GM19468 (cell line): ENCODE measurements around the gene LPCAT2.

ENCODE experiments used
- ATAC-seq: cut with Tn5 transposase; IDR thresholded peaks from one replicate; pipeline ENCODE4 v1.9.1; 2021; ENCODE audit warnings: mild to moderate bottlenecking, moderate library complexity, moderate number of reproducible peaks; ENCODE audit not compliant: unreplicated experiment; ENCODE audit errors: extremely low read depth

Gene LPCAT2

DNA sequence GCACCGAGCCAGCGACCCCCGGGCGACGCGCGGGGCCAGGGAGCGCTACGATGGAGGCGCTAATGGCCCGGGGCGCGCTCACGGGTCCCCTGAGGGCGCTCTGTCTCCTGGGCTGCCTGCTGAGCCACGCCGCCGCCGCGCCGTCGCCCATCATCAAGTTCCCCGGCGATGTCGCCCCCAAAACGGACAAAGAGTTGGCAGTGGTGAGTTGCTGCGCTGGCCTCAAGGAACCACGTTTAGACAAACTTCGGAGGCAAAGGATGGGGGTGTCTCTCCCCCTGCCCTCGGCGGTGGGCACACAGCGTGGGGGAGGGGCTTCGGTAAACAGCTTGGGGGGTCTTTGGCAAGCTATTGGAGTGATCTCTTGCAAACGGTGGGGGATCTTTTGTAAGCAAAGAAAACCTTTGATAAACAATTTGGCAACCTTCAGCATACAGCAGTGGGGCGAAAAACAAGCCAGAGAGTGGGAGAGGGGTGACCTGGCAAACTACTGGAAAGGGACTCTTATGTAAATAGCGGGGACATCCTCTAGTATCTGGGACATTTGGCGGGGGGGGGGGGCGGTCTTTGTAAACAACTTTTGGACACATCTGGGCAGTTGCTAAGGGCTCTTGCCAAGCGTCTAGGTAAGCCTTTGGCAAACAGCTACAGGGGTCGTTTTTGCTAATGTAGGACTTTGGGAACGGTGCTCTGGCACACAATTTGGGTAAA, 29.3 kb upstream of the LPCAT2 start:
- ATAC-seq, result no peak

GRCh38 chr16:55480228-55480655, 28.6 kb upstream of the LPCAT2 start:
- no peak for ATAC-seq

GRCh38 chr16:55481023-55481422, 27.8 kb upstream of the LPCAT2 start:
- ATAC-seq, result no peak

GRCh38 chr16:55482056-55482455, 26.8 kb upstream of the LPCAT2 start:
- ATAC-seq, result no peak

- ATAC-seq, result no peak
These were observed 21.6 kb upstream of the LPCAT2 start for GRCh38 chr16:55487048-55487803.

DNA sequence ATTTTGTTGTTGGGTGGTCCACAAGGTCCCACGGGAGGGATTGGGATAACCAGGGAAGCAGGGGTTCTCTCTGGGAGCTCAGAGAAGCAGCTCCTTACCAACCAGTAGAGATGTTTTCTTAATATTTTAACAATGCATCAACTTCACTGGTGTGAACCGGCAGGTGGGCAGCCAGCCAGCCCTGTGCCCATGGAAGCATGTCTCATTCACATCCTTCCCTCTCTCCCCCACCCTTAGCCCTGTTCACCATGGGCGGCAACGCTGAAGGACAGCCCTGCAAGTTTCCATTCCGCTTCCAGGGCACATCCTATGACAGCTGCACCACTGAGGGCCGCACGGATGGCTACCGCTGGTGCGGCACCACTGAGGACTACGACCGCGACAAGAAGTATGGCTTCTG, 20.6 kb upstream of the LPCAT2 start:
- ATAC-seq, result no peak

- ATAC-seq, result no peak
These were observed 19.5 kb upstream of the LPCAT2 start for GRCh38 chr16:55489119-55489955.

DNA sequence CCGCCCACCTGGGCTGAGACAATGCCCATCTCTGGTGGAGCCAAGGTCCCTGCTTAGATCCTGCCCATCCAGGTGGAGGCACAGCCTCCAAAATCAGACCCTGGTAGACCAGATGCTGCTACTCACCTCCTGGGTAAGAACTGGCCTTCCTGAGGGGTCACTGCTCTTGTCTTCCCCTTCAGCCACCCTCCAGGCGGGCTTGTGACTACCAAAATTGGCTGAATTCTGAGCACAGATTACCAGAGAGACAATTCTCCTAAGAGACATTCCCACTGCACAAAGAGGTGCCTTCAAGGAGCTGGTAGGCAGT, 19.0 kb upstream of the LPCAT2 start:
- no peak for ATAC-seq

- ATAC-seq, result no peak
These were observed 18.6 kb upstream of the LPCAT2 start for GRCh38 chr16:55490301-55490700.

GRCh38 chr16:55491691-55492090, 17.2 kb upstream of the LPCAT2 start:
- no peak for ATAC-seq

DNA sequence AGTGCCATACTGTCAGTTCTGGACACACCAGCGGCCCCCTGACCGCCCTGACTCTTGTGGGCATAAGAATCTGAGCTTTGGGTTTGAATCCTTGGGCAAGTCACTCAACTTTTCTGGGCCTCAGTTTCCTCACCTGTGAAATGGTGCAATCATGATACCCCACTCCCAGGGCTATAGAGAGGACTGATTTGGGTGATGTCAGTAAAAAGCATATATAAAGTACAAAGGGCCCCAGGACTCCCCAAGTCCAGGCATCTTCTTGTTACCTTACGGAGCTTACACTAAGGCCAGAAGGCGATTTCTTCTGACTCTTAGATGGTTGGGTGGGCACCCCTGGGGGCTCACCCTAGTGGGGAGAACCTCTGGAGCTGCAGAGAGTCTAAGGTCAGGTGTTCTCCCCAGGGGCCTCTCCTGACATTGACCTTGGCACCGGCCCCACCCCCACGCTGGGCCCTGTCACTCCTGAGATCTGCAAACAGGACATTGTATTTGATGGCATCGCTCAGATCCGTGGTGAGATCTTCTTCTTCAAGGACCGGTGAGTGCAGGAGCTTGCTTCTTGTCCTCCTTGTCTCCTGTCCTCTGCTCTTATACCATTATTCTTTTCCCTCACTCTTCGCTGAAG, 16.0 kb upstream of the LPCAT2 start:
- ATAC-seq, result no peak

DNA sequence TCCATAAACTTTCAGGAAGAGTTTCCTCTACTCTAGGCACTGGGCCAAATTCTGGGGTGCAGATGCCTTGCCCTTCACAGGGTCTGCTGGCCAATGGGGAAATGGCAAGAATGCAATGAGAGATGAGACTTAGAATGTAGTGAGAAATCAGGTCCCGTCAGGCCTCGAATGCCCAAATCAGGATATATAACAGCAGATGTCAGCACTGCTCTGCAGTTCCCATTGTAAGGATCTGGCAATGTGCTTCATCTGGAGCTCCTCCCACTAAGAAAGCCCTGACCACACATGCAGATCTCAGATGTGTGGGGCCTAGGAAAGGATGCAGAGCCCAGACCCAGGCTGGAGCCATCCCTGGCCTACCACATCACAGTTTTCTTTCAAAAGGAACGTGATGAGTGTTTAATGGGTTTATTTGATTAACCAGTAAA, 13.9 kb upstream of the LPCAT2 start:
- no peak for ATAC-seq

DNA sequence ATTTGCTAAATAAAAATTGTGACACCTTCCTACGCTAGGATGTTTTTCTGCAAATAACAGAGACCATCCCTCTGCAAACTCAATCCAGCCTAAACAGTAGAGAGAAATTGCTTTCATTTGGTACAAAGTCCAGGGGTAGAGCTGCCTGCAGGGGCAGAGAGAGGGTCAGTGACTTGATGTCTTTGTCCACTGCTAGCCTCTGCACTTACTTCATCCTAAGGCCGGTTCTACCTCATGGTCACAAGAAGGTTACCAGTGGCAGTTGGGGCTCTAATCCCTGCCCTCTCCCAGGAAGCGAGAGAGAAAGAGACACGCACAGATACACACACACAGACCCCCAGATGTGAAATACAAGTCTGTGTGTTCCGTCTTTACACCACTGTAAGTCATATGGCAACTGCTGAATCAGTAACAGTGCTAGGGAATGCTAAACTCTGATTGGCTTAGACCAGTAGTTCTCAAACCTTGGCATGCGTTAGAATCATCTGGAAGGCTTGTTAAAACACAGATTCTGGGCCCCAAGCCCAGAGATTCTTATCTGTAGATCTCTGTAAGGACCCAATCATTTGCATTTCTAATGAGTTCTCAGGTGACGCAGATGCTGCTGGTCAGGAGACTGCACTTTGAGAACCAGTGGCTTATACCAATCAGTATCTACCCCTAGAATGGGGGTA, 13.1 kb upstream of the LPCAT2 start:
- ATAC-seq, result no peak

- no peak for ATAC-seq
These were observed 12.2 kb upstream of the LPCAT2 start for GRCh38 chr16:55496509-55497145.

GRCh38 chr16:55497558-55497957, 11.3 kb upstream of the LPCAT2 start:
- ATAC-seq, result no peak

GRCh38 chr16:55498101-55498500, 10.8 kb upstream of the LPCAT2 start:
- ATAC-seq, result no peak

GRCh38 chr16:55499281-55499680, 9.6 kb upstream of the LPCAT2 start:
- no peak for ATAC-seq

DNA sequence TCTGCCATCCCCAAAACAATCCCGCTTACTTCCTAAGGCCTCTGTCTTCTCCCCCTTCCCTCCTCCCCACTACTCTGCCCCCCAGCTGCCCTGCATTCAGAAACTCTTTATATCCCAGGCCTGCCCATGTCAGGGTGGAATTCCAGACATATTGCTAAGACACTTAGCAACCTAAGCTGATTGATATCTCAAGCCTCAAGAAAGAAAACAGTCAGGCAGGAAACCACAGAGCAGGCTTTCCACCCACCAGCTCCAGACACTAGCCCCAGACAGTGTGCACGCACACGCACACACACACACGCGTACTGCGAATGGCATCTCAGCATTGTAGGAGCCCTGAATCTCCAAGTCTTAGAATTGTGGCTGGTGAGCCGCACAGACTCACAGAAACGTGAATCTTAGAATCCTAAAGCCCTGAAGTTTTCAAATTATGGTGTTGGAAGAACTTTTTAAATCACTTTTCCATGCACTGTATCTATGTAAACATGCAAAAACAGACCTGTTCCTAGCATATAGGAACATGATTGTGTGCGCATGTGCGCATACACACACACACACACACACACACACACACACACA, 8.8 kb upstream of the LPCAT2 start:
- no peak for ATAC-seq

- ATAC-seq, result no peak
These were observed 8.3 kb upstream of the LPCAT2 start for GRCh38 chr16:55500530-55501011.
